ENCODE measurements around the gene UBE3B.

DNA sequence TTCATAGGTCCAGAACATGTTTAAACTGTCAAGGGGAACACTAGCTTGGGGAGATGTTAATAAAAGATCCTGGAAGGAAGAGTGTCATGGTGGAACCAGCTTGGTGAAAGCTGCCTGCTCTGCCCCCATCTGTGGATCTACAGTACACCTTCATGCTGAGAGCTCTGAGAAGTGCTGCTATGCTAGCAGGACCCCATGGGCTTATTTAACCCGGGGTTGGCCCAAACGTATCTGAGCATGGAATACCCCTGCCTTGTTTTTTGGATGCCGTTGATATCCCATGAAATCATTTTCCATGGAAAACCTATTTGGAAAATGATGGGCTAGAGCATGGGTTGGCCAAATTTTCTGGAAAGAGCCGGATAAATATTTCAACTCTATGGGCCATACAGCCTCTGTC lies 14.2 kb downstream of the UBE3B start:
- TF ChIP-seq CTCF (IDR thresholded peaks at IDR 0.05; ENCODE audit: low read depth, low read length, poor library complexity, severe bottlenecking) (no peak), EZH2phosphoT487 (IDR thresholded peaks at IDR 0.05; ENCODE audit: borderline replicate concordance, low read length) (no peak)

Data from DOHH2 (cell line).